ENCODE data around the gene CFAP92. TPM values are rescaled to one million over a fixed set of nuclear protein-coding genes. Genes with fewer than 3 reads are reported as not detected.

The CFAP92 gene
- total and polyA plus RNA-seq, 7 donors, result under 0.01 to 1.2 (median 0.61) TPM; not detected in 2

GRCh38 chr3:129031476-129032215 is 37.8 kb upstream of the CFAP92 start:
- intact Hi-C loops (cut with DNase I), result no loop called here
- no peak for TF ChIP-seq POLR2AphosphoS5 (IDR thresholded peaks at IDR 0.05)
- 86 to 90% methylated on average over 10 of the region's 10 CpGs for WGBS, 2 donors
- Histone ChIP-seq H3K9me3 (peaks cover 0 to 3% (median 0%) of the 10 kb centered on the region in 4 donors), H3K27me3 (no peaks in the 10 kb centered on the region), H3K36me3 (peaks cover 0 to 7% (median 0%) of the 10 kb centered on the region in 4 donors), H3K4me1 (peaks cover 0 to 10% (median 7%) of the 10 kb centered on the region in 4 donors), H3K27ac (no peak overlapping the region), H3K4me3 (no peak overlapping the region)
- DNase-seq, result no peak

GRCh38 chr3:129030611-129031010 is 36.7 kb upstream of the CFAP92 start:
- intact Hi-C loops (cut with DNase I), result no loop called here
- 99% methylated on average over 4 of the region's 4 CpGs for WGBS, 2 donors

DNA sequence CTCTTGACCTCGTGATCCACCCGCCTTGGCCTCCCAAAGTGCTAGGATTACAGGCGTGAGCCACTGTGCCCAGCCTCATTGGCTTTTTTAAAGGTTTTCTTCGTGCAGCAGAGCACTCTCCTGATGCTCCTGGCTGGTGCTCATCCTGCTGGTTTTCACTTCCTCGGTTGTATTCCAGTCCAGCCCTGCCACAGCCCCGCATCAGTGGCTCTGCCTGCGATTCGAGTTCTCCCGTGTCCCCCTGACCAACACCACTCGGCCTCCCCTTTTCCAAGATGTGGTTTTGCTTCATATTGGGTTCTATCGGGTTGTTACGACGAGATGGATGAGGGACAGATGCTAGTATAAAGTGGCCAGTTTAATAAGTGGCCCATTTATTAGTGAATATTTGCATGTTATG is 35.0 kb upstream of the CFAP92 start:
- no peak for DNase-seq
- Histone ChIP-seq H3K4me1 (peaks cover 0 to 24% (median 17%) of the 10 kb centered on the region in 4 donors), H3K27me3 (no peaks in the 10 kb centered on the region), H3K9me3 (peaks cover 0 to 3% (median 0%) of the 10 kb centered on the region in 4 donors), H3K36me3 (peaks cover 0 to 7% (median 0%) of the 10 kb centered on the region in 4 donors), H3K27ac (no peak overlapping the region), H3K4me3 (no peak overlapping the region)
- TF ChIP-seq CTCF (IDR thresholded peaks at IDR 0.05) (no peak), EP300 (IDR thresholded peaks at IDR 0.05) (no peak), POLR2AphosphoS5 (IDR thresholded peaks at IDR 0.05) (no peak)
- intact Hi-C loops (cut with DNase I), result no loop called here
- 93% methylated on average over 13 of the region's 13 CpGs for WGBS, 2 donors

More at GRCh38 chr3:129030611-129031010, 36.7 kb upstream of the CFAP92 start:
- Histone ChIP-seq H3K27me3 (no peaks in the 10 kb centered on the region), H3K27ac (no peak overlapping the region), H3K4me3 (no peak overlapping the region), H3K36me3 (peaks cover 0 to 7% (median 0%) of the 10 kb centered on the region in 4 donors), H3K9me3 (peaks cover 0 to 3% (median 0%) of the 10 kb centered on the region in 4 donors), H3K4me1 (peaks cover 0 to 21% (median 16%) of the 10 kb centered on the region in 4 donors)
- DNase-seq, result no peak
- TF ChIP-seq POLR2AphosphoS5 (IDR thresholded peaks at IDR 0.05) (no peak), POLR2A (IDR thresholded peaks at IDR 0.05) (no peak), CTCF (IDR thresholded peaks at IDR 0.05) (no peak), EP300 (IDR thresholded peaks at IDR 0.05) (no peak)

DNA sequence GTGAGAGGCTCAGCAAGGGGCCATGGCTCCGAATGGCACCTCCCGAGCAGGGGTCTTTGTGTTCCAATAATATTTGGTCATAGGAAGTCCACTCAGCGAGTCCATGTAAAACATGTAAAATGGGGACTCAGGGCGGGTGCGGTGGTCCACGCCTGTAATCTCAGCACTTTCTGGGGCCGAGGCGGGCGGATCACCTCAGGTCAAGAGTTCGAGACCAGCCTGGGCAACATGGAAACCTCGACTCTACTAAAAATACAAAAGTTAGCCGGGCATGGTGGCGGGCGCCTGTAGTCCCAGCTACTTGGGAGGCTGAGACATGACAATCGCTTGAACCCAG is 33.6 kb upstream of the CFAP92 start:
- DNase-seq, result no peak
- Histone ChIP-seq H3K36me3 (no peaks in the 10 kb centered on the region), H3K4me3 (peak overlapping the region; percentile 18 to 57 (median 38)), H3K27me3 (no peaks in the 10 kb centered on the region), H3K27ac (peak overlapping the region; percentile 8 to 64 (median 62)), H3K9me3 (peaks cover 0 to 3% (median 0%) of the 10 kb centered on the region in 4 donors), H3K4me1 (peaks cover 0 to 30% (median 19%) of the 10 kb centered on the region in 4 donors)
- intact Hi-C loops (cut with DNase I), result no loop called here
- 70 to 81% methylated on average over 15 of the region's 15 CpGs for WGBS, 2 donors
- TF ChIP-seq CTCF (IDR thresholded peaks at IDR 0.05) (no peak), POLR2A (IDR thresholded peaks at IDR 0.05) (no peak), POLR2AphosphoS5 (IDR thresholded peaks at IDR 0.05) (no peak), EP300 (IDR thresholded peaks at IDR 0.05) (no peak)

DNA sequence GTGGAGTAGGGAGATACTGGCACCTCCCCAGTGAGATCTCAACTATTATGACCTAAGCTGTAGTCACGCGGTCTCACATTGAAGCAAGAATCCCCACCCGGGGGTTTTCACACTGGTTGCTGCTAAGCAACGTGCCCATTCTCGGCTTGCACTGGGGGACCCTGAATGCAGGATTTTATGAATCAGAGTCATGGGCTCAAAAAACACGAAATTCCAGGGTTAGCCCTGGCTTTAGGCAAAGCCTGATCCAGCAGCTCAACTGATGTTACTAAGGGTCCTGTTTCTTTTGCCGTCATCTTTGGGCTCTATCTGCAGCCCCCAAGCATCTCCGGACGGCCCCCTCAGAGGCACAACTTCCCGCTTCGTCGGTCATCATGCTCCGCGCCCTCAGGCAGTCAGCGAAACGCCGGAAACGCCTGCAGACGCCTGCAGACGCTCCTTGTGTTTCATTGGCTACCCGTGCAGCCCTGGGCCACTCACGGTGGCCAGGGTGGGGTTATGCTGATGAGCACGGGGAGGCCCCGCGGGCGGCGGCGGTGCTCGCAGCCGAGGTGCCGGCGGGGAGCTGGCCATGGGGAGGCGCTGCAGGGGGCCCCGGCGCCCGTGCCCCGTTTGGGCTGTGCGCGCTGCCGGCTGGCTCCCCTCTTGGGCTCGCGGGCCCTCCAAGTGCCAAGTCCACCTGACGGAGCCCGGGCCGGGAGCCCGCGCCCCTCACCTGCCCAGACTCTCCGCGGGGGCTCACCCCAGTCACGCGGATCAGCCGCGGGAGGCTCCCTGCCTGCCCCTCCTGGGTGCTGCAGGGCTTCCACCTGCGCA is 33.1 kb upstream of the CFAP92 start:
- peak overlapping the region; percentile 58 to 64 (median 62) for H3K27ac ChIP-seq

More for the DNA sequence above, 33.1 kb upstream of the CFAP92 start:
- WGBS, 2 donors, result 5% methylated on average over 54 of the region's 54 CpGs
- peaks cover 0 to 3% (median 0%) of the 10 kb centered on the region in 4 donors for H3K9me3 ChIP-seq
- peak; percentile 95 for DNase-seq
- peak overlapping the region; percentile 18 to 57 (median 38) for H3K4me3 ChIP-seq
- TF ChIP-seq POLR2A (IDR thresholded peaks at IDR 0.05) (no peak), CTCF (IDR thresholded peaks at IDR 0.05) (peak in 2 of 4 experiments; percentile 27 to 46), EP300 (IDR thresholded peaks at IDR 0.05) (no peak), POLR2AphosphoS5 (IDR thresholded peaks at IDR 0.05) (peak in 3 of 4 donors; percentile 68 to 82 (median 71))
- H3K27me3 ChIP-seq, result no peaks in the 10 kb centered on the region
- intact Hi-C loops (cut with DNase I), result no loop called here
- no peaks in the 10 kb centered on the region for H3K36me3 ChIP-seq
- peaks cover 0 to 30% (median 19%) of the 10 kb centered on the region in 4 donors for H3K4me1 ChIP-seq

Data from sigmoid colon (tissue), 7 donors.